NOMO-1 (cell line): ENCODE results near the gene PHETA2.
"Not testable (repeated sequence)": the region's sequence is repeated elsewhere in the genome, so short reads cannot be mapped to it uniquely, and the experiment has no call there.

Experiments
- DNase-seq, 2 experiments: peaks; one replicate each; lab custom pipeline; 2025; ENCODE audit not compliant: unreplicated experiment in 2 of 2; lab: John Stamatoyannopoulos, UW

PHETA2 gene

DNA sequence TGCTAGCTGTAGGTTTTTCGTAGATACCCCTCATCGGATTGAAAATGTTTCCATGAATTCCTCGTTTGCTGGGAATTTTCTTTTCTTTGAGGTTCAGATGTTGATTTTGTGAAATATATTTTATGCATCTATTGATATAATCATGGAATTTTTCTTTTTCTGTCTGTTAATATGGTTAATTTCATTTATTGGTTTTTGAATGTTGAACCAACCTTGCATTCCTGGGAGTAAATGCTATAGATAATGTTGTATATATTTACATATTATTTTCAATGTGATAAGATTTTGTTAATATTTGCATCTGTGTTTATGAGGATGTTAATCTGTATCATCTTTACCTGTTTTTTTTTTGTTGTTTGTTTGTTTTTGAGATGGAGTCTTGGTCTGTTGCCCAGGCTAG, 27.2 kb downstream of the PHETA2 start:
- DNase-seq: no peak

GRCh38 chr22:42104332-42104860, 30.3 kb downstream of the PHETA2 start:
- DNase-seq: not testable (repeated sequence)

GRCh38 chr22:42108848-42109247, 34.8 kb downstream of the PHETA2 start:
- DNase-seq: no peak

DNA sequence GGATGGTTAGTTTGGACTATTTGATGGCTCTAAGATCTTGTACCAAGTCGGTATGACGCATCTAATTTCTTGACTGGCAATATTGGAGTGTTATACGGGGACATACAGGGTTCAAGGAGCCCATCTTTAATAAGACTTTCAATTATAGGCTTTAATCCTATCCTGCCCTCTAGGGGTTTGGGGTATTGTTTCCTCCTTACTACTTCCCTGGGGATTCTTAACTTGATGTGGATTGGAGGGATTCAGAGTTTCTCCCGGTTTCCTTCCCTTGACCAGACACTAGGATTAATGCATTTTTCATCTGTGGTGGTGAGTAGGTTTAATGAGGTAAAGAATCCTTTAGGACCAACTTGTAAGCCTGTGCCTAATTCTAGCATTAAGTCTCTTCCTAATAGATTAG, 37.8 kb downstream of the PHETA2 start:
- no peak for DNase-seq

DNA sequence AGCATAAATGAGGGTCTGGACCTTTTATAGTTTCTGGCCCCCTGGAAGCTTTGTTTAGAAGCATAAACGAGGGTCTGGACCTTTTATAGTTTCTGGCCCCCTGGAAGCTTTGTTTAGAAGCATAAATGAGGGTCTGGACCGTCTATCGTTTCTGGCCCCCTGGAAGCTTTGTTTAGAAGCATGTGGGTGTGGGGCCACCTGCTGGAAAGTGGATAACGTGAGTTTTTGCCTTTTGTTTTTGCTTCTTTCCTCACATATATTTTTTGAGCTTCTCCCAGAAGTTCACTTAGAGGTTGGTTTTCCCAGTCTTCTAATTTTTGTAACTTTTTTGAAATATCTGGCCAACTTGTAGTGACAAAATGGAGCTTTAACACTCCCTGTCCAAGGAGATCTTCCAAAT, 38.7 kb downstream of the PHETA2 start:
- DNase-seq: not testable (repeated sequence)

- DNase-seq: no peak
These were observed 40.7 kb downstream of the PHETA2 start for GRCh38 chr22:42114721-42115120.

DNA sequence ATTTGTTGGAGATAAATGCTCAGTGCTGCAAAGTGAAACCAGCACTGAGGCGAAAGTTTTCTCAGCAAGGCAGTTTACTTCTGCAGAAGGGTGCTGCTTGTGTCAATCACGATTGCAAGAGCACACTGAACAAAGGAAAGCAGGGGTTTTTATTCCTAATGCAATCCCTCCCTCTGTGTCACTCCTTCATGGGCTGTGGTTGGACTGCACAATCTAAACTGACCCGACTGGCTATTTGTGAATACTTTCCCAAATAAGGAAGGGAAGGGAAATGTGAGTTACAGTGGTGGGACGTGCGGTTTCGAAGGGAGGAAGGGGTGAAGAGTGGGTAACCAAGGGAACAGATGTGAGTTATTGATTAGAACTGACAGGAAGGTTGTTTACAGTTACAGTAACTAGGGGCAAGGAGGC, 41.4 kb downstream of the PHETA2 start:
- DNase-seq: not testable (repeated sequence)

GRCh38 chr22:42116848-42117424, 42.9 kb downstream of the PHETA2 start:
- DNase-seq: no peak

DNA sequence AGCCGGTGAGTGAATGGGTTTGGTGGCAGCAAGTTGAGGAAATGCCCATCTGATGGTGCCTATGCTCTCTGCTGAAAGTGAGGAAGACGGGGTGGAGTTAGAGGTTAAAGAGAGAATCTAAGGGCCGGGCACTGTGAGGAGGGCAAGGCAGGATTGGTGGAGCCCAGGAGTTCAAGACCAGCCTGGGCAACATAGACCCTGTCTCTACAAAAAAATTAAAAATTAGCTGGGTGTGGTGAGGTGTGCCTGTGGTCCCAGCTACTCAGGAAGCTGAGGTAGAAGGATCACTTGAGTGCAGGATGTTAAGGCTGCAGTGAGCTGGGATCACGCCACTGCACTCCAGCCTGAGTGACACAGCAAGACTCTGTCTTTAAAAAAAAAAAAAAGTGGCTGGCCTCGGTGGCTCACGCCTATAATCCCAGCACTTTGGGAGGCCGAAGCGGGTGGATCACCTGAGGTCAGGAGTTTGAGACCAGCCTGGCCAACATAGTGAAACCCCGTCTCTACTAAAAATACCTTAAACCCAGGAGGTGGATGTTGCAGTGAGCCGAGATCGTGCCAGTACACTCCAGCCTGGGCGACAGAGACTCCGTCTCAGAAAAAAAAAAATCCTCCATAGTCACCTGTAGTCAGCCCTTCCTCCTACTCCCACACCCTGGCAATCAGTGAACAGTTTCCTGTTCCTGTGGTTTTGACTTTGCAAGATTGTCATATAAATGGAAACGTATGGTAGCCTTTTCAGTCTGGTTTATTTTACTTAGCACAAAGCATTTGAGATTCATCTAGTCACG, 46.4 kb downstream of the PHETA2 start:
- peak; percentile 44 to 46 for DNase-seq

DNA sequence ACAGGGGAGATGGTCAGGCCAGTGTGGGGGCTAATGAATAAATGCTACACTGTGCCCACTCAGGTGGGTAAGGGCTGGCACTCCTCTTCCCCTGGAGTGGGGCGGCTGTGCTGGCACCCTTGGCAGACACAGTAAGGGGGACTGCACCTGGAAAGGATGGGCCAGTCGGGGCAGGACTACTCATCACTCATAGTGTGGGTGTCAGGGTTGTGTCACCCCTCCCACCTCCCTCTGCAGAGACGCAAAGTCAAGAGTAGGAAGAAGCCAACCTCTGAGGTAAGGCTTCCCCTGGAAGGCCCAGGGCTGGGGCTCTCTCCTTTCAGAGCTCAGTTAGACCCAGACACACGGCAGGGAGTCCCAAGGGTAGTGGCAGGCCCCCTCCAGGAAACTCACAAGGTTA, 49.5 kb downstream of the PHETA2 start:
- DNase-seq: not testable (repeated sequence)

DNA sequence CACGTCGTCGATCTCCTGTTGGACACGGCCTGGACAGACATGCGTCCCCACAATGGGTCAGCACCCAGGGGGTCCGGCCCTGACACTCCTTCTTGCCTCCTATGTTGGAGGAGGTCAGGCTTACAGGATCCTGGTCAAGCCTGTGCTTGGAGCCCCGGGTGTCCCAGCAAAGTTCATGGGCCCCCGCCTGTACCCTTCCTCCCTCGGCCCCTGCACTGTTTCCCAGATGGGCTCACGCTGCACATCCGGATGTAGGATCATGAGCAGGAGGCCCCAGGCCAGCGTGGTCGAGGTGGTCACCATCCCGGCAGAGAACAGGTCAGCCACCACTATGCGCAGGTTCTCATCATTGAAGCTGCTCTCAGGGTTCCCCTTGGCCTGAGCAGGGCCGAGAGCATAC, 53.6 kb downstream of the PHETA2 start:
- DNase-seq: no peak

- DNase-seq: not testable (repeated sequence)
These were observed 54.0 kb downstream of the PHETA2 start for GRCh38 chr22:42128007-42128406.
